Islet of Langerhans (tissue), 1 donor: ENCODE results near the gene CCDC88A.
A peak's percentile ranks its signal among the peaks of the same experiment; 100 is the strongest.
"Not testable (repeated sequence)": the region's sequence is repeated elsewhere in the genome, so short reads cannot be mapped to it uniquely, and the experiment has no call there.

Experiments
- FAIRE-seq: peaks from one replicate; lab custom pipeline; 2011; peaks lifted over from hg19 to GRCh38; lab: Jason Lieb, UNC

The CCDC88A gene

GRCh38 chr2:55371376-55371775 lies 48.3 kb downstream of the CCDC88A start:
- no peak for FAIRE-seq

- no peak for FAIRE-seq
Measured at GRCh38 chr2:55370208-55370607, 49.4 kb downstream of the CCDC88A start.

- no peak for FAIRE-seq
Measured at GRCh38 chr2:55365303-55365702, 54.4 kb downstream of the CCDC88A start.

- FAIRE-seq: peak; percentile 58
Measured at GRCh38 chr2:55364189-55365055, 55.2 kb downstream of the CCDC88A start.

GRCh38 chr2:55363636-55364035 lies 56.0 kb downstream of the CCDC88A start:
- no peak for FAIRE-seq

GRCh38 chr2:55361465-55362189 lies 58.0 kb downstream of the CCDC88A start:
- peak; percentile 49 for FAIRE-seq

- no peak for FAIRE-seq
Measured at GRCh38 chr2:55358451-55358850, 61.2 kb downstream of the CCDC88A start.

GRCh38 chr2:55357927-55358326 lies 61.7 kb downstream of the CCDC88A start:
- no peak for FAIRE-seq

- no peak for FAIRE-seq
Measured at GRCh38 chr2:55357164-55357563, 62.5 kb downstream of the CCDC88A start.

- FAIRE-seq: not testable (repeated sequence)
Measured at GRCh38 chr2:55356136-55356535, 63.5 kb downstream of the CCDC88A start.

- FAIRE-seq: no peak
Measured at GRCh38 chr2:55355451-55355850, 64.2 kb downstream of the CCDC88A start.

GRCh38 chr2:55351672-55352071 lies 68.0 kb downstream of the CCDC88A start:
- FAIRE-seq: no peak

GRCh38 chr2:55345064-55345463 lies 74.6 kb downstream of the CCDC88A start:
- FAIRE-seq: no peak

GRCh38 chr2:55338268-55338667 lies 81.4 kb downstream of the CCDC88A start:
- no peak for FAIRE-seq

GRCh38 chr2:55334728-55335127 lies 84.9 kb downstream of the CCDC88A start:
- FAIRE-seq: no peak

- FAIRE-seq: no peak
Measured at GRCh38 chr2:55330541-55331297, 88.9 kb downstream of the CCDC88A start.

GRCh38 chr2:55327470-55328230 lies 92.0 kb downstream of the CCDC88A start:
- peak; percentile 70 for FAIRE-seq

- FAIRE-seq: no peak
Measured at GRCh38 chr2:55314985-55315384, 104.7 kb downstream of the CCDC88A start.

GRCh38 chr2:55311444-55311870 lies 108.2 kb downstream of the CCDC88A start:
- no peak for FAIRE-seq

GRCh38 chr2:55309446-55309845 lies 110.2 kb downstream of the CCDC88A start:
- FAIRE-seq: peak; percentile 95

- no peak for FAIRE-seq
Measured at GRCh38 chr2:55302241-55302640, 117.4 kb downstream of the CCDC88A start.

GRCh38 chr2:55301277-55301676 lies 118.4 kb downstream of the CCDC88A start:
- FAIRE-seq: no peak
